K562 treated with DMSO at 1 percent for 24 hours (cell line): ENCODE results near the gene GRXCR1. TPM values are rescaled to one million over a fixed set of nuclear protein-coding genes. Genes with fewer than 3 reads are reported as not detected.

Experiments
- total RNA-seq: library from RNA; unstranded; fragments of 300-600 nt; gene quantifications from 2 replicates; pipeline ENCODE4 v1.2.3, GENCODE V29; 2022; ENCODE audit warnings: low read depth; ENCODE audit not compliant: insufficient read depth

Gene GRXCR1
- not detected in 2 replicates for total RNA-seq

GRCh38 chr4:42892413-42892812 lies at the start of gene GRXCR1:
TSS of gene GRXCR1 (plus strand) at chr4:42892713. CDS start at chr4:42893267, 554 bp downstream.

Other genes with a start within 250 kb of the GRXCR1 start
- gene ATP8A1, start 235.6 kb upstream of the GRXCR1 start, total RNA-seq = 0.54 and 5.9 TPM in 2 replicates